GM12878 (cell line): Measurements from ENCODE around the gene NSDHL. TPM values are rescaled to one million over a fixed set of nuclear protein-coding genes. Genes with fewer than 3 reads are reported as not detected.

Source experiments
- ATAC-seq: fragments of 200-7000 bp; cut with Tn5 transposase; 3 replicates; pipeline ENCODE4 v1.9.1; 2020; ENCODE audit warnings: mild to moderate bottlenecking, moderate library complexity
- BruUV-seq: library from RNA; stranded (reverse); fragments of 400-500 nt; replicated peaks from 2 replicates; lab custom pipeline; 2021; lab: Mats Ljungman, UMichigan
- CTCF ChIA-PET: fragments of 300-600 bp; sonication (Branson Sonifier 250); formaldehyde crosslinking; extraction: SDS; loops from one replicate; lab custom pipeline; 2021; ENCODE audit warnings: inconsistent platforms; lab: Yijun Ruan, JAX
- POLR2A ChIA-PET: fragments of 350-600 bp; formaldehyde crosslinking; extraction: SDS; loops from one replicate; lab custom pipeline; 2021; ENCODE audit warnings: inconsistent platforms; lab: Charles Lee
- RAD21 ChIA-PET: fragments of 300-600 bp; sonication (Branson Sonifier 250); formaldehyde crosslinking; loops from one replicate; lab custom pipeline; 2023; ENCODE audit warnings: antibody characterized with exemption; ENCODE audit not compliant: unreplicated experiment; lab: Charles Lee
- SMC1A ChIA-PET: fragments of 300-600 bp; sonication (Branson Sonifier 250); formaldehyde crosslinking; loops from one replicate; lab custom pipeline; 2023; ENCODE audit not compliant: unreplicated experiment, uncharacterized antibody; lab: Charles Lee
- DNase-seq: peaks from one replicate; pipeline ENCODE4 v3.0.0-alpha.2; 2011; ENCODE audit warnings: low read depth, low spot score
- FAIRE-seq: peaks from 3 replicates; lab custom pipeline; 2011; peaks lifted over from hg19 to GRCh38; lab: Jason Lieb, UNC
- H2AFZ ChIP-seq: 2 replicates; pipeline ENCODE4 v1.6.0; 2011; ENCODE audit warnings: low read depth, low read length, control low read depth; ENCODE audit not compliant: control insufficient read depth
- H3K27ac ChIP-seq: 2 replicates; pipeline ENCODE4 v1.5.1; 2011; ENCODE audit warnings: control low read depth; ENCODE audit not compliant: control insufficient read depth, insufficient read depth
- H3K27me3 ChIP-seq, 2 experiments: replicated peaks in 1 of 2; 2 replicates each; pipeline versions ENCODE4 v1.6.0 to v1.6.1; 2011; ENCODE audit warnings: low read length in 1 of 2; ENCODE audit not compliant: control insufficient read depth in 2 of 2, insufficient read depth in 2 of 2
- H3K36me3 ChIP-seq, 2 experiments: 2 replicates each; pipeline ENCODE4 v1.5.1; 2011; ENCODE audit warnings: low read length in 1 of 2; ENCODE audit not compliant: control insufficient read depth in 2 of 2, insufficient read depth in 2 of 2
- H3K4me1 ChIP-seq: 2 replicates; pipeline ENCODE4 v1.6.1; 2011; ENCODE audit warnings: mild to moderate bottlenecking, low read length, moderate library complexity, mixed read lengths; ENCODE audit not compliant: control insufficient read depth, insufficient read depth
- H3K4me2 ChIP-seq: 2 replicates; pipeline ENCODE4 v1.6.0; 2011; ENCODE audit warnings: control low read depth; ENCODE audit not compliant: control insufficient read depth, insufficient read depth
- H3K4me3 ChIP-seq: fragments of 200-600 bp; sonication (generic); 2 replicates; pipeline ENCODE4 v1.5.1; 2016
- H3K79me2 ChIP-seq: 2 replicates; pipeline ENCODE4 v1.6.0; 2011; ENCODE audit warnings: low read length; ENCODE audit not compliant: control insufficient read depth, insufficient read depth
- H3K9ac ChIP-seq: 2 replicates; pipeline ENCODE4 v1.8.0; 2011; ENCODE audit warnings: low read length, control low read depth, mixed read lengths; ENCODE audit not compliant: control insufficient read depth, insufficient read depth
- H3K9me3 ChIP-seq: replicated peaks from 3 replicates; pipeline ENCODE4 v1.5.1; 2011; ENCODE audit warnings: mild to moderate bottlenecking, low read length; ENCODE audit not compliant: control insufficient read depth, insufficient read depth
- H4K20me1 ChIP-seq: 2 replicates; pipeline ENCODE4 v1.6.0; 2011; ENCODE audit not compliant: control insufficient read depth, insufficient read depth
- CEBPZ ChIP-seq: fragments of 150-350 bp; IDR thresholded peaks from 2 replicates; pipeline ENCODE4 v1.6.1; 2016; ENCODE audit warnings: low read depth, low read length
- EED ChIP-seq: sonication (generic); IDR thresholded peaks from 2 replicates; pipeline ENCODE4 v1.6.1; 2016; ENCODE audit warnings: antibody characterized with exemption, low read depth
- EZH2 ChIP-seq: IDR thresholded peaks from 2 replicates; pipeline ENCODE4 v1.6.1; 2012; ENCODE audit warnings: low read depth, mild to moderate bottlenecking, control low read depth, inconsistent platforms, low read length, borderline replicate concordance; ENCODE audit not compliant: control insufficient read depth
- GATAD2B ChIP-seq: fragments of 450-650 bp; conservative IDR thresholded peaks from 2 replicates; pipeline ENCODE4 v1.6.1; 2017; ENCODE audit warnings: low read depth, mild to moderate bottlenecking, moderate library complexity
- IRF4 ChIP-seq: IDR thresholded peaks from 2 replicates; pipeline ENCODE4 v1.6.1; 2011; ENCODE audit warnings: low read depth, low read length
- JUND ChIP-seq: IDR thresholded peaks from 2 replicates; pipeline ENCODE4 v1.6.1; 2012; ENCODE audit warnings: low read depth, mild to moderate bottlenecking, low read length, improper control_type of control experiment, moderate library complexity
- KAT2A ChIP-seq: conservative IDR thresholded peaks from 2 replicates; pipeline ENCODE4 v1.6.1; 2011; ENCODE audit warnings: low read depth, low read length; ENCODE audit not compliant: control insufficient read depth
- KLF5 ChIP-seq: fragments of 450-650 bp; IDR thresholded peaks from 2 replicates; pipeline ENCODE4 v1.6.1; 2014; ENCODE audit warnings: mild to moderate bottlenecking; ENCODE audit not compliant: partially characterized antibody
- NFXL1 ChIP-seq: fragments of 450-650 bp; IDR thresholded peaks from 2 replicates; pipeline ENCODE4 v1.6.1; 2017; ENCODE audit warnings: antibody characterized with exemption, mild to moderate bottlenecking, borderline replicate concordance
- NFYA ChIP-seq: IDR thresholded peaks from 2 replicates; pipeline ENCODE4 v1.6.1; 2011; ENCODE audit warnings: low read depth, mild to moderate bottlenecking, low read length, improper control_type of control experiment, borderline replicate concordance
- NFYB ChIP-seq: IDR thresholded peaks from 2 replicates; pipeline ENCODE4 v1.6.1; 2011; ENCODE audit warnings: low read depth, mild to moderate bottlenecking, low read length, improper control_type of control experiment, moderate library complexity; ENCODE audit not compliant: insufficient read depth
- PML ChIP-seq: IDR thresholded peaks from 2 replicates; pipeline ENCODE4 v1.6.1; 2012; ENCODE audit warnings: low read length, inconsistent platforms
- SIN3A ChIP-seq: IDR thresholded peaks from 2 replicates; pipeline ENCODE4 v1.6.1; 2012; ENCODE audit warnings: low read depth, low read length, improper control_type of control experiment
- SREBF1 ChIP-seq: IDR thresholded peaks from 2 replicates; pipeline ENCODE4 v1.6.1; 2012; ENCODE audit warnings: mild to moderate bottlenecking, low read length
- SRF ChIP-seq, 2 experiments: IDR thresholded peaks; 2 replicates each; pipeline ENCODE4 v1.6.1; 2011; ENCODE audit warnings: low read depth in 2 of 2, low read length in 2 of 2, mild to moderate bottlenecking in 1 of 2, moderate library complexity in 1 of 2
- TCF12 ChIP-seq: IDR thresholded peaks from 2 replicates; pipeline ENCODE4 v1.6.1; 2011; ENCODE audit warnings: low read depth, mild to moderate bottlenecking, low read length
- USF2 ChIP-seq: IDR thresholded peaks from 2 replicates; pipeline ENCODE4 v1.6.1; 2011; ENCODE audit warnings: low read depth, low read length, improper control_type of control experiment, borderline replicate concordance
- WGBS: methylation state at CpG from one replicate; pipeline ENCODE4 v1.1.6; 2016; ENCODE audit warnings: low lambda C conversion rate; ENCODE audit not compliant: insufficient replicate concordance, insufficient coverage; ENCODE audit errors: missing lambda C conversion rate; 5-methylcytosine and 5-hydroxymethylcytosine counted together
- in situ Hi-C: fragments of 300-500 bp; cut with MboI; formaldehyde crosslinking; loops from 9 replicates; pipeline ENCODE4 v1.14.3; 2018; ENCODE audit warnings: mixed read lengths
- intact Hi-C: fragments of 100-400 bp; cut with micrococcal nuclease; formaldehyde crosslinking; loops from one replicate; pipeline ENCODE4 v1.14.2; 2022; ENCODE audit not compliant: unreplicated experiment
- polyA plus RNA-seq, 11 experiments: library from polyadenylated mRNA; depleted of rRNA in 4 of 11; unstranded in 6 of 11; stranded (reverse) in 5 of 11; fragments of >200 nt; fragmentation: Nextera tagmentation in 4 of 11; fragmentation: Illumina TruSeq in 1 of 11; extraction: Ambion mirVana in 4 of 11; extraction: Trizol in 1 of 11; gene quantifications; 1 replicate in 1 of 11; 2 replicates in 10 of 11; pipeline versions ENCODE4 v1.2.1 to v1.2.3, GENCODE V29; 2011 to 2016; ENCODE audit warnings: inconsistent platforms in 2 of 11, missing spikeins in 2 of 11, low read depth in 1 of 11
- total RNA-seq, 4 experiments: library from RNA; depleted of rRNA in 3 of 4; stranded (reverse); fragments of >200 nt in 3 of 4; fragmentation: Illumina TruSeq in 1 of 4; extraction: Trizol in 1 of 4; gene quantifications; 2 replicates each; pipeline versions ENCODE4 v1.2.1 to v1.2.3, GENCODE V29; 2013 to 2021
- TF ChIP-seq, protein P1 (sequence below): IDR thresholded peaks from 2 replicates; pipeline ENCODE4 v1.6.1; 2012; ENCODE audit warnings: low read length, inconsistent platforms

Gene NSDHL
- total and polyA plus RNA-seq, 10 of the 15 experiments (the other 5 are each of a cell fraction or from before 2014, with no cell fraction given) = 16.9 to 37.1 (median 26.9) TPM

DNA sequence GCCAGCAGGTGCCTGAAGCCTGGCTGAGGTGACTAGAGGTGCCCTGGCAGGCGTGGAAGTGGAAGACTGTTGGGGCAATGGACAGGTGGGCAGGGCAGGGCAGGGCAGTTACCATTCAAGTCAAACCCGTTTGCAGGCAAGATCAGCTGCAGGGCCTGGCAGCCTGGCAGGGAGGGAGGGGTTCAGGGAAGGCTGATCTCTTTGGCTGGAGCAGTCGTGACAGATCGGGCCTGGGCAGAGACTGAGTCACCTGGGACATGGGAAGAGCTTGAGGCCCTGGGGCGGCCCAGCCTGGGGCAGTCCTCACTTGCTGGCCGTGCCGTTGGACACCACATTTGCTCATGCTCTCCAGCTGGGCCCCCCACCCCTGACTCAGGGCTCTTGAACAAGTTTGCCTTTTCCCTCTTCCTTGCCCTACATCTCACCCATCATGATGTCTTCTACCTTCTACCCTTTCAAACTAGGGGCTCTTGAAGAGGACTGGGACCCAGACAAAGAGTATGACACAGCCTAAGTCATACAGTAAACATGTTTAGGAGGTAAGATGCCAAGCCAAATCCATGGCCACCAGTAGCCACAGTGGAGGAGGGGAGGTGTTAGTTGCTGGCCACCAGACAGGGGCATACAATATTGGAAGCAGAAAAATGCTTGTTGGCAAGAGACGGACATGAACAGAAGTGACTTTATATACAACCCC is 65.0 kb downstream of the NSDHL start:
- in situ Hi-C loops = no loop called here
- ChIA-PET SMC1A (no interaction called here), POLR2A (no interaction called here), RAD21 (no interaction called here), CTCF (no interaction called here)
- Histone ChIP-seq H3K79me2 (no peaks in the 10 kb centered on the region), H3K9ac (no peak overlapping the region), H3K9me3 (no peaks in the 10 kb centered on the region), H3K36me3 (no peaks in the 10 kb centered on the region), H3K4me2 (no peak overlapping the region), H2AFZ (no peak overlapping the region), H3K27ac (no peak overlapping the region), H3K27me3 (no peaks in the 10 kb centered on the region; a peak in 1 of 4 replicates), H3K4me1 (no peaks in the 10 kb centered on the region), H4K20me1 (no peaks in the 10 kb centered on the region), H3K4me3 (no peak overlapping the region)
- no TSS peak for BruUV-seq
- FAIRE-seq (no peak), ATAC-seq (no peak), DNase-seq (no peak)
- intact Hi-C loops = no loop called here
- 11% methylated on average over 5 of the region's 8 CpGs for WGBS
- TF ChIP-seq EZH2 (no peak), EED (no peak), SRF (IDR thresholded peaks at IDR 0.05; ENCODE audit: low read depth in 2 of 2, low read length in 2 of 2) (no peak), KAT2A (no peak), PML (no peak), NFYB (no peak), GATAD2B (no peak), USF2 (no peak), TCF12 (no peak), SIN3A (no peak), CEBPZ (no peak), SREBF1 (no peak), JUND (no peak), NFXL1 (no peak), NFYA (no peak), IRF4 (no peak), KLF5 (no peak)
- TF ChIP-seq, protein P1, sequence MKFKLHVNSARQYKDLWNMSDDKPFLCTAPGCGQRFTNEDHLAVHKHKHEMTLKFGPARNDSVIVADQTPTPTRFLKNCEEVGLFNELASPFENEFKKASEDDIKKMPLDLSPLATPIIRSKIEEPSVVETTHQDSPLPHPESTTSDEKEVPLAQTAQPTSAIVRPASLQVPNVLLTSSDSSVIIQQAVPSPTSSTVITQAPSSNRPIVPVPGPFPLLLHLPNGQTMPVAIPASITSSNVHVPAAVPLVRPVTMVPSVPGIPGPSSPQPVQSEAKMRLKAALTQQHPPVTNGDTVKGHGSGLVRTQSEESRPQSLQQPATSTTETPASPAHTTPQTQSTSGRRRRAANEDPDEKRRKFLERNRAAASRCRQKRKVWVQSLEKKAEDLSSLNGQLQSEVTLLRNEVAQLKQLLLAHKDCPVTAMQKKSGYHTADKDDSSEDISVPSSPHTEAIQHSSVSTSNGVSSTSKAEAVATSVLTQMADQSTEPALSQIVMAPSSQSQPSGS = no peak
